Measurements from ENCODE around the gene DSG1.

GRCh38 chr18:31303771-31304170 lies 14.2 kb upstream of the DSG1 start:
- TF ChIP-seq CTCF (IDR thresholded peaks at IDR 0.05) (no peak), POLR2A (IDR thresholded peaks at IDR 0.05) (no peak)

Measured in esophagus squamous epithelium (tissue), 4 donors.